SKM-1 treated with dmso at 0.1 percent for 144 hours (cell line): Measurements from ENCODE around the gene PRRC2C.
"Not testable (repeated sequence)": the region's sequence is repeated elsewhere in the genome, so short reads cannot be mapped to it uniquely, and the experiment has no call there.

Experiments
- DNase-seq: peaks from one replicate; lab custom pipeline; 2025; ENCODE audit not compliant: unreplicated experiment; lab: John Stamatoyannopoulos, UW

Gene PRRC2C

GRCh38 chr1:171495444-171495843 lies 10.1 kb downstream of the PRRC2C start:
- DNase-seq: no peak

GRCh38 chr1:171500304-171500703 lies 15.0 kb downstream of the PRRC2C start:
- DNase-seq: no peak

- no peak for DNase-seq
Observed at GRCh38 chr1:171500803-171501202, 15.5 kb downstream of the PRRC2C start.

- no peak for DNase-seq
Observed at GRCh38 chr1:171501305-171502024, 16.1 kb downstream of the PRRC2C start.

- no peak for DNase-seq
Observed at GRCh38 chr1:171506525-171507304, 21.4 kb downstream of the PRRC2C start.

- no peak for DNase-seq
Observed at GRCh38 chr1:171507435-171507834, 22.1 kb downstream of the PRRC2C start.

- DNase-seq: no peak
Observed at GRCh38 chr1:171509191-171509590, 23.9 kb downstream of the PRRC2C start.

GRCh38 chr1:171513743-171514142 lies 28.4 kb downstream of the PRRC2C start:
- no peak for DNase-seq

GRCh38 chr1:171515299-171515698 lies 30.0 kb downstream of the PRRC2C start:
- no peak for DNase-seq

- no peak for DNase-seq
Observed at GRCh38 chr1:171515741-171516140, 30.4 kb downstream of the PRRC2C start.

GRCh38 chr1:171521567-171521966 lies 36.2 kb downstream of the PRRC2C start:
- DNase-seq: no peak

- DNase-seq: no peak
Observed at GRCh38 chr1:171530676-171531075, 45.3 kb downstream of the PRRC2C start.

- DNase-seq: no peak
Observed at GRCh38 chr1:171532520-171532919, 47.2 kb downstream of the PRRC2C start.

GRCh38 chr1:171545523-171545922 lies 60.2 kb downstream of the PRRC2C start:
- DNase-seq: no peak

GRCh38 chr1:171550050-171550449 lies 64.7 kb downstream of the PRRC2C start:
- no peak for DNase-seq

- not testable (repeated sequence) for DNase-seq
Observed at GRCh38 chr1:171550598-171551100, 65.3 kb downstream of the PRRC2C start.

GRCh38 chr1:171553960-171554359 lies 68.6 kb downstream of the PRRC2C start:
- not testable (repeated sequence) for DNase-seq

GRCh38 chr1:171563675-171564074 lies 78.3 kb downstream of the PRRC2C start:
- no peak for DNase-seq

GRCh38 chr1:171566467-171566866 lies 81.1 kb downstream of the PRRC2C start:
- DNase-seq: no peak

GRCh38 chr1:171570295-171570694 lies 85.0 kb downstream of the PRRC2C start:
- no peak for DNase-seq

GRCh38 chr1:171576144-171576543 lies 90.8 kb downstream of the PRRC2C start:
- DNase-seq: no peak

- DNase-seq: no peak
Observed at GRCh38 chr1:171581226-171581625, 95.9 kb downstream of the PRRC2C start.
